Neural cell (in vitro differentiated cells): ENCODE measurements around the gene CD247. TPM values are rescaled to one million over a fixed set of nuclear protein-coding genes. Genes with fewer than 3 reads are reported as not detected.

Experiments
- H2AFZ ChIP-seq: fragments of 200-600, 300-800 bp; sonication (generic), shearing (Covaris generic); 2 replicates; pipeline ENCODE4 v1.6.0; 2014; ENCODE audit warnings: low read depth, mild to moderate bottlenecking, antibody characterized with exemption, low read length, moderate library complexity
- H3F3A ChIP-seq: fragments of 200-600 bp; shearing (Covaris generic); 2 replicates; pipeline ENCODE4 v1.6.1; 2016; ENCODE audit warnings: mild to moderate bottlenecking, moderate library complexity, mixed read lengths, antibody characterized with exemption, low read length; ENCODE audit not compliant: insufficient read depth, poor library complexity, severe bottlenecking
- H3K27ac ChIP-seq: fragments of 200-600, 300-800 bp; sonication (generic), shearing (Covaris generic); 2 replicates; pipeline ENCODE4 v1.5.1; 2014; ENCODE audit warnings: mild to moderate bottlenecking, low read length, moderate library complexity
- H3K27me3 ChIP-seq: fragments of 300-800, 200-600 bp; sonication (generic), shearing (Covaris generic); 2 replicates; pipeline ENCODE4 v1.6.0; 2014; ENCODE audit warnings: mild to moderate bottlenecking, low read depth, low read length, moderate library complexity; ENCODE audit not compliant: insufficient read depth
- H3K36me3 ChIP-seq: fragments of 300-800, 200-600 bp; sonication (generic), shearing (Covaris generic); 2 replicates; pipeline ENCODE4 v1.5.1; 2014; ENCODE audit warnings: mild to moderate bottlenecking, antibody characterized with exemption, low read length, moderate library complexity; ENCODE audit not compliant: insufficient read depth
- H3K4me2 ChIP-seq: fragments of 300-800, 200-600 bp; sonication (generic), shearing (Covaris generic); 2 replicates; pipeline ENCODE4 v1.6.0; 2014; ENCODE audit warnings: mild to moderate bottlenecking, low read length
- H3K4me3 ChIP-seq: fragments of 300-800, 200-600 bp; sonication (generic), shearing (Covaris generic); 2 replicates; pipeline ENCODE4 v1.5.1; 2014; ENCODE audit warnings: mild to moderate bottlenecking, low read length, moderate library complexity
- H3K79me2 ChIP-seq: fragments of 200-600 bp; shearing (Covaris generic); replicated peaks from 2 replicates; pipeline ENCODE4 v1.6.0; 2014; ENCODE audit warnings: mild to moderate bottlenecking, low read length, moderate library complexity; ENCODE audit not compliant: insufficient read depth
- H3K9ac ChIP-seq: fragments of 300-800, 200-600 bp; sonication (generic), shearing (Covaris generic); 2 replicates; pipeline ENCODE4 v1.6.1; 2016; ENCODE audit warnings: mild to moderate bottlenecking, low read length, mixed read lengths
- H3K9me2 ChIP-seq: fragments of 200-600 bp; shearing (Covaris generic); 2 replicates; pipeline ENCODE4 v1.6.1; 2016; ENCODE audit warnings: mild to moderate bottlenecking, low read length, mixed read lengths; ENCODE audit not compliant: insufficient read depth
- H3K9me3 ChIP-seq: fragments of 200-600, 300-800 bp; sonication (generic), shearing (Covaris generic); 2 replicates; pipeline ENCODE4 v1.6.1; 2016; ENCODE audit warnings: mild to moderate bottlenecking, mixed run types, low read length, moderate library complexity, mixed read lengths
- H4K20me1 ChIP-seq: fragments of 200-600 bp; shearing (Covaris generic); 2 replicates; pipeline ENCODE4 v1.6.1; 2016; ENCODE audit warnings: mild to moderate bottlenecking, mixed run types; ENCODE audit not compliant: insufficient read depth
- EP300 ChIP-seq: fragments of 450-650 bp; conservative IDR thresholded peaks from 2 replicates; pipeline ENCODE4 v1.6.1; 2014; ENCODE audit warnings: antibody characterized with exemption, mild to moderate bottlenecking, moderate library complexity; ENCODE audit not compliant: poor library complexity, severe bottlenecking
- EZH2 ChIP-seq: fragments of 200-600, 300-800 bp; shearing (Covaris generic), sonication (generic); IDR thresholded peaks from 2 replicates; pipeline ENCODE4 v1.6.1; 2014; ENCODE audit warnings: antibody characterized with exemption, low read length, borderline replicate concordance, mild to moderate bottlenecking; ENCODE audit not compliant: insufficient read depth, poor library complexity, severe bottlenecking
- MXI1 ChIP-seq: fragments of 450-650 bp; conservative IDR thresholded peaks from 2 replicates; pipeline ENCODE4 v1.6.1; 2014; ENCODE audit warnings: antibody characterized with exemption, mild to moderate bottlenecking; ENCODE audit not compliant: poor library complexity, severe bottlenecking
- POLR2AphosphoS5 ChIP-seq: IDR thresholded peaks from 2 replicates; pipeline ENCODE4 v1.6.1; 2012
- RAD21 ChIP-seq: fragments of 450-650 bp; conservative IDR thresholded peaks from 2 replicates; pipeline ENCODE4 v1.6.1; 2014; ENCODE audit warnings: antibody characterized with exemption, mild to moderate bottlenecking, moderate library complexity
- SMC3 ChIP-seq: fragments of 450-650 bp; conservative IDR thresholded peaks from 2 replicates; pipeline ENCODE4 v1.6.1; 2014; ENCODE audit warnings: antibody characterized with exemption, mild to moderate bottlenecking, moderate library complexity; ENCODE audit not compliant: poor library complexity
- TAF1 ChIP-seq: IDR thresholded peaks from 2 replicates; pipeline ENCODE4 v1.6.1; 2012; ENCODE audit warnings: low read depth
- polyA plus RNA-seq: library from polyadenylated mRNA; depleted of rRNA; stranded (reverse); fragments of >200 nt; gene quantifications from 2 replicates; pipeline ENCODE4 v1.2.3, GENCODE V29; 2014
- TF ChIP-seq, protein P1 (sequence below): fragments of 450-650 bp; IDR thresholded peaks from 2 replicates; pipeline ENCODE4 v1.5.1; 2014; ENCODE audit warnings: antibody characterized with exemption, mild to moderate bottlenecking, moderate library complexity; ENCODE audit not compliant: poor library complexity, severe bottlenecking
- TF ChIP-seq, protein P2 (sequence below): IDR thresholded peaks from 2 replicates; pipeline ENCODE4 v1.6.1; 2012; ENCODE audit warnings: borderline replicate concordance

The CD247 gene
- polyA plus RNA-seq, 1 donor from 2014 or later: not detected

DNA sequence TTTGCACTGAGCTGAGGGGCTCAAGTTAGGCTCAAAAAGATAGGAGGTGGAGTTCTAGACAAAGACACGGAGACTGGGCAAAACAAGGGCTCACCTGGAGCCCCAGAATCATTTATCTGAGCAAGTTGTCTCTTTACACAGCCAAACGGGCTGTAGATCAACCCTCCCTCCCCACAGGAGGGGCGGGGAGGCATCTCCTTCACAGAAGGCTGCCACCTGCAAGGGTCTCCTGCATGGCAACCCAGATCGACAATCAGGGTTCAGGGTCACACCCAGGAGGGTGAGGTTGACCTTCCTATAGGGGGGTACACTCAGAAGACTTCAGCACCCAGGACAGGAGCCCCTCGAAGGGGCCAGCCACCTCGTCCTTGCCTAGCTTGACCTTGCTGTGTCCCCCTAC lies 84.0 kb downstream of the CD247 start:
- Histone ChIP-seq H3K4me3 (no peak overlapping the region), H4K20me1 (no peaks in the 10 kb centered on the region), H3K9me3 (peaks cover 4% of the 10 kb centered on the region), H3K36me3 (no peaks in the 10 kb centered on the region), H3K27me3 (peaks cover 5% of the 10 kb centered on the region), H3K27ac (no peak overlapping the region), H2AFZ (no peak overlapping the region), H3K4me2 (no peak overlapping the region), H3F3A (no peaks in the 10 kb centered on the region), H3K9me2 (no peaks in the 10 kb centered on the region), H3K9ac (no peak overlapping the region), H3K79me2 (no peaks in the 10 kb centered on the region)
- TF ChIP-seq, protein P1, sequence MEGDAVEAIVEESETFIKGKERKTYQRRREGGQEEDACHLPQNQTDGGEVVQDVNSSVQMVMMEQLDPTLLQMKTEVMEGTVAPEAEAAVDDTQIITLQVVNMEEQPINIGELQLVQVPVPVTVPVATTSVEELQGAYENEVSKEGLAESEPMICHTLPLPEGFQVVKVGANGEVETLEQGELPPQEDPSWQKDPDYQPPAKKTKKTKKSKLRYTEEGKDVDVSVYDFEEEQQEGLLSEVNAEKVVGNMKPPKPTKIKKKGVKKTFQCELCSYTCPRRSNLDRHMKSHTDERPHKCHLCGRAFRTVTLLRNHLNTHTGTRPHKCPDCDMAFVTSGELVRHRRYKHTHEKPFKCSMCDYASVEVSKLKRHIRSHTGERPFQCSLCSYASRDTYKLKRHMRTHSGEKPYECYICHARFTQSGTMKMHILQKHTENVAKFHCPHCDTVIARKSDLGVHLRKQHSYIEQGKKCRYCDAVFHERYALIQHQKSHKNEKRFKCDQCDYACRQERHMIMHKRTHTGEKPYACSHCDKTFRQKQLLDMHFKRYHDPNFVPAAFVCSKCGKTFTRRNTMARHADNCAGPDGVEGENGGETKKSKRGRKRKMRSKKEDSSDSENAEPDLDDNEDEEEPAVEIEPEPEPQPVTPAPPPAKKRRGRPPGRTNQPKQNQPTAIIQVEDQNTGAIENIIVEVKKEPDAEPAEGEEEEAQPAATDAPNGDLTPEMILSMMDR: no peak
- TF ChIP-seq SMC3 (no peak), POLR2AphosphoS5 (no peak), EZH2 (no peak), EP300 (no peak), TAF1 (no peak), RAD21 (no peak), MXI1 (no peak)
- TF ChIP-seq, protein P2, sequence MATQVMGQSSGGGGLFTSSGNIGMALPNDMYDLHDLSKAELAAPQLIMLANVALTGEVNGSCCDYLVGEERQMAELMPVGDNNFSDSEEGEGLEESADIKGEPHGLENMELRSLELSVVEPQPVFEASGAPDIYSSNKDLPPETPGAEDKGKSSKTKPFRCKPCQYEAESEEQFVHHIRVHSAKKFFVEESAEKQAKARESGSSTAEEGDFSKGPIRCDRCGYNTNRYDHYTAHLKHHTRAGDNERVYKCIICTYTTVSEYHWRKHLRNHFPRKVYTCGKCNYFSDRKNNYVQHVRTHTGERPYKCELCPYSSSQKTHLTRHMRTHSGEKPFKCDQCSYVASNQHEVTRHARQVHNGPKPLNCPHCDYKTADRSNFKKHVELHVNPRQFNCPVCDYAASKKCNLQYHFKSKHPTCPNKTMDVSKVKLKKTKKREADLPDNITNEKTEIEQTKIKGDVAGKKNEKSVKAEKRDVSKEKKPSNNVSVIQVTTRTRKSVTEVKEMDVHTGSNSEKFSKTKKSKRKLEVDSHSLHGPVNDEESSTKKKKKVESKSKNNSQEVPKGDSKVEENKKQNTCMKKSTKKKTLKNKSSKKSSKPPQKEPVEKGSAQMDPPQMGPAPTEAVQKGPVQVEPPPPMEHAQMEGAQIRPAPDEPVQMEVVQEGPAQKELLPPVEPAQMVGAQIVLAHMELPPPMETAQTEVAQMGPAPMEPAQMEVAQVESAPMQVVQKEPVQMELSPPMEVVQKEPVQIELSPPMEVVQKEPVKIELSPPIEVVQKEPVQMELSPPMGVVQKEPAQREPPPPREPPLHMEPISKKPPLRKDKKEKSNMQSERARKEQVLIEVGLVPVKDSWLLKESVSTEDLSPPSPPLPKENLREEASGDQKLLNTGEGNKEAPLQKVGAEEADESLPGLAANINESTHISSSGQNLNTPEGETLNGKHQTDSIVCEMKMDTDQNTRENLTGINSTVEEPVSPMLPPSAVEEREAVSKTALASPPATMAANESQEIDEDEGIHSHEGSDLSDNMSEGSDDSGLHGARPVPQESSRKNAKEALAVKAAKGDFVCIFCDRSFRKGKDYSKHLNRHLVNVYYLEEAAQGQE: no peak

DNA sequence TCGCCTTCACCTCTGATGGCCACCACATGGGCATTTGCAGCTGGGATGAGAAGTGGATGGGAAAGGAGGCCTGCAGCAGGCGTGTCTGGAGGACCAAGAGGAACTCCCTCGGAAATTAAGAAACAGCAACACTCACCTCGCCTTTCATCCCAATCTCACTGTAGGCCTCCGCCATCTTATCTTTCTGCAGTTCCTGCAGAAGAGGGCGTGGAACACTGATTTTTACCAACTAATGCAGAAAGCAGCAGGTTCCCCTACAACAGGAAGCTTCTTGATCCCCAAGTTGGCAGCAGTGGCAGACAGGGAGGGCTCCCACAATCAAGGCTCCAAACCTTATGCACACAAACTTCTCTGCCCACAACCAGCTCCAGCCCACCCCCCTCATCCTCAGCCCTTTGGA lies 84.4 kb downstream of the CD247 start:
- H3F3A ChIP-seq: no peaks in the 10 kb centered on the region
- no peaks in the 10 kb centered on the region for H4K20me1 ChIP-seq
- H3K79me2 ChIP-seq: no peaks in the 10 kb centered on the region
- no peak overlapping the region for H3K4me2 ChIP-seq
- H3K36me3 ChIP-seq: no peaks in the 10 kb centered on the region
- H3K4me3 ChIP-seq: no peak overlapping the region
- TF ChIP-seq SMC3 (no peak), TAF1 (no peak), EZH2 (no peak), RAD21 (no peak), EP300 (no peak), MXI1 (no peak), POLR2AphosphoS5 (no peak)
- TF ChIP-seq, protein P1: no peak
- TF ChIP-seq, protein P2: no peak
- no peak overlapping the region for H2AFZ ChIP-seq
- no peaks in the 10 kb centered on the region for H3K9me2 ChIP-seq
- H3K9ac ChIP-seq: no peak overlapping the region
- H3K27ac ChIP-seq: no peak overlapping the region
- peaks cover 4% of the 10 kb centered on the region for H3K9me3 ChIP-seq
- H3K27me3 ChIP-seq: peaks cover under 1% of the 10 kb centered on the region
